ENCODE results near the gene TEKT1. TPM values are rescaled to one million over a fixed set of nuclear protein-coding genes. Genes with fewer than 3 reads are reported as not detected.

TEKT1 gene
- total RNA-seq, 2 donors from 2014 or later, result 0.37 TPM; not detected in 1

DNA sequence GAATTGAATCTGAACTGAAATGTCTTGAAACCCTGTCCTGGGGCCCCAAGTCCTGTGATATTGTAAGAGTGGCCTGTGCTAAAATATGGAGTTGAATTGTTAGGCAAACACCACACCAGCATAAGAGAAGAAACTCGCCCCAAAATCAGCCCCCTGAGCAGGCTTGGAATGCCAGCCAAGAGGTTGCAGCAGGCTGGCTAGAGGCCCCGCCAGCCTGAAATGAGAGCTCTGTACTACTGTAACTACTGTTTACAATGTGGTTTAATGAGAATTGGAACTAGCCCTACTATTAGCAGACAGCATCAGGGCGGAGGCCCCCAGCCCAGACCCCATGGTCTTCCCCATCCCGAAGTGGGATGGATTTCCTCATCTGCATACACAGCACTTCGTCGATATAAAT is 31.8 kb downstream of the TEKT1 start:
- Mint-ChIP-seq H3K4me1 (no peaks in the 10 kb centered on the region), H3K27ac (no peak overlapping the region), H3K36me3 (ENCODE audit: low read depth) (no peaks in the 10 kb centered on the region), H3K4me3 (no peak overlapping the region), H3K27me3 (peaks cover 22% of the 10 kb centered on the region)
- H3K9me3 ChIP-seq (ENCODE audit: control insufficient read depth, low read length, poor library complexity, severe bottlenecking), result no peaks in the 10 kb centered on the region
- DNase-seq (no peak), ATAC-seq (no peak)

DNA sequence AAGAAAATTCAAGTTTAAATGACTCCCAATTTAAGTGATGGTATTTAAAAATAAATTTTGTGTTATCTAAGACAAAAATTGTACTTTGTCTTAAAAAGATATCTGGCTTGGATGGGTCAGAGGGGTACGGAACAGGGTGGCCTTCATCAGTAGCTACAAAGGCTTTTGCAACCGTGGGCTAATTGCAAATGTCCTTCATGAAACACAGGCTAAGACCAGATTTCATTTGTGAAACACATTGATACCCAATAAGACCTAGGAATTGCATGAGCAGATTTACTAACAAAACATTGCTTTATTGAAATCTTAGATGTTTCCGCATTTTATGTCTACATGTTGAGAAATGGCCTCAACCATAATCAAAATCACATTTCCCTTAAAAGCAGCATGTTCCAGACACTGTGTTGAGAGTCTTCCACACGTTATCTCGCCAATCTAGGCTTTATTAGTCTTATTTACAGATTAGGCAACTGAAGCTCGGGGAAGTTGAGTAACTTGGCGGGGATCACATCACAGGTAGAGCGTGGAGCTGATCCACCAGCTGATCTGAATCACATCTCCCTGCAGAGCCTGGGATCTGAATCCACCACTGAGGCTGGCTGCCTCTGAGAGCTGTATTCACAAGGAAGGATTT is 33.7 kb downstream of the TEKT1 start:
- Mint-ChIP-seq H3K4me1 (no peaks in the 10 kb centered on the region), H3K36me3 (ENCODE audit: low read depth) (no peaks in the 10 kb centered on the region), H3K27me3 (peaks cover 31% of the 10 kb centered on the region), H3K27ac (no peak overlapping the region), H3K4me3 (no peak overlapping the region)
- DNase-seq (no peak), ATAC-seq (no peak)
- H3K9me3 ChIP-seq (ENCODE audit: control insufficient read depth, low read length, poor library complexity, severe bottlenecking), result no peaks in the 10 kb centered on the region

DNA sequence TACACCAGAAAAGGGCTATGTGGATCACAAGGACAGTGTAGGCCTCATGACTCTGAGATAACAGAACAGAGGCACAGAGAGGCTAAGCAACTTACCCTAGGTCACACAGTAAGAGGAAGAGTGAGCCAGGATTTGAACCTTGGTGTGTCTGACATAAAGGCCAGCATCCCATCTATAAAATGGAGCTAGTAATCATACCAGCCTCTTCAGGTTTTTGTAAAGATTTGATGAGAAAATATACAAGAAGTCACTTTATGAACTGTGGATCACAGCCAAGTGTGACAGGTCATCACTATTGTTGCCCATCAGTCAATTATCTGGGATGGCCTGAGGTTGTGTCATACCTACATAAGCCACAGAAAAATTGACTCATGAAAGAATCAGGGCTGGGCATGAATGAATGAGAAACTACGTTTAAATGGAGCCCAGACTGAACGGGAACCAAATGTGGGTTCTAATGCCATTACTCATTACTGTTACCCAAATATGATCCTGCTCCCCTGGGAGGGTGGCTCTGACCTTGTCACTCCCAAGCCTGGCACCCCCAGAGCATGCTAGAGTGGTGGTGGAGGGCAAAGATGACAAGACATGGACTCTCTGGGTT is 34.5 kb downstream of the TEKT1 start:
- DNase-seq (no peak), ATAC-seq (no peak)
- H3K27ac Mint-ChIP-seq, result no peak overlapping the region
- peaks cover 4% of the 10 kb centered on the region for H3K36me3 Mint-ChIP-seq (ENCODE audit: low read depth)
- no peak overlapping the region for H3K4me3 Mint-ChIP-seq
- H3K9me3 ChIP-seq (ENCODE audit: control insufficient read depth, low read length, poor library complexity, severe bottlenecking), result no peaks in the 10 kb centered on the region
- H3K4me1 Mint-ChIP-seq, result peaks cover 4% of the 10 kb centered on the region
- peaks cover 39% of the 10 kb centered on the region for H3K27me3 Mint-ChIP-seq

DNA sequence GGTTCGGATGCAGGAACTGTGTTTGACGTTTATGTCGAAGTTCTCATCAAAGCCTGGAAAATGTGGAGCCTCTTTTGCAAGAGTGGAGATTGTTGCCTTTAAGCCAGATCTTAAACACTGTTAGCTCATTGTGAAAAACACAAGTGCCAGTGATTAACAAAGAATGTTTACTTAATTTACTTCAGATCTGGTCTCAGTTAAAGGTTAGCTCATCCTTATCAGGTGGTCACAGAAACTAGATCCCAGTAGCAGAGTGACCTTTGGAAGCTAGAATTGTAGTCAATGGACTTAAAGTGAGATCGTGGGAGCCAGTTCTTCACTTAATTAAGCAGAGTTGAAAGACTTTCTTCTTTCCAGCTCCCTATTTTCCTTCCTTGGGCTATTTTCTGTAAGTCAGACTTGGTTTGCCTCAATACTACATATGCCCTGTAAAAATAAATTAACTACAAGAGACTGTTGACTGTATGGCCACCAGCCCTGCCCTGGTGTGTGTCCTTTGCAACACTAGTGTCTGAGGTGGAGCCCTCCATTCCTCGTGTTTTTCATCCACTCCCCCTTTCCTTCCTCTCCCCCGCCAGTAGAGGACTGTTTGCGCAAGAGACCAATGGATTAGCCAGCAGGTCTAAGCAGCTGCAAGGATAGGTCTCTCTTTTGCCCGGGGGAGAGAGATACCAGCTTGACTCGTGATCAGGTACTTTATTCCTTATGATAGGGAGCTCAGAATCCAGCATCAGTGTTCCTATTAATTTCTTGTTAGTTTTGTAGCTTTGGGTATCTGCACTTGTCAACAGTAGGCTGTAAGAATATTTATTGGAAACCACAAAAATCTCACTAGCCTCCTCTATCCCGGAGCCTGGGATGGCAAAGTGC is 35.3 kb downstream of the TEKT1 start:
- H3K9me3 ChIP-seq (ENCODE audit: control insufficient read depth, low read length, poor library complexity, severe bottlenecking), result no peaks in the 10 kb centered on the region
- DNase-seq, result no peak
- H3K4me1 Mint-ChIP-seq, result peaks cover 4% of the 10 kb centered on the region
- H3K36me3 Mint-ChIP-seq (ENCODE audit: low read depth), result peaks cover 4% of the 10 kb centered on the region
- peaks cover 45% of the 10 kb centered on the region for H3K27me3 Mint-ChIP-seq
- no peak overlapping the region for H3K4me3 Mint-ChIP-seq
- H3K27ac Mint-ChIP-seq, result no peak overlapping the region
- ATAC-seq, result no peak

DNA sequence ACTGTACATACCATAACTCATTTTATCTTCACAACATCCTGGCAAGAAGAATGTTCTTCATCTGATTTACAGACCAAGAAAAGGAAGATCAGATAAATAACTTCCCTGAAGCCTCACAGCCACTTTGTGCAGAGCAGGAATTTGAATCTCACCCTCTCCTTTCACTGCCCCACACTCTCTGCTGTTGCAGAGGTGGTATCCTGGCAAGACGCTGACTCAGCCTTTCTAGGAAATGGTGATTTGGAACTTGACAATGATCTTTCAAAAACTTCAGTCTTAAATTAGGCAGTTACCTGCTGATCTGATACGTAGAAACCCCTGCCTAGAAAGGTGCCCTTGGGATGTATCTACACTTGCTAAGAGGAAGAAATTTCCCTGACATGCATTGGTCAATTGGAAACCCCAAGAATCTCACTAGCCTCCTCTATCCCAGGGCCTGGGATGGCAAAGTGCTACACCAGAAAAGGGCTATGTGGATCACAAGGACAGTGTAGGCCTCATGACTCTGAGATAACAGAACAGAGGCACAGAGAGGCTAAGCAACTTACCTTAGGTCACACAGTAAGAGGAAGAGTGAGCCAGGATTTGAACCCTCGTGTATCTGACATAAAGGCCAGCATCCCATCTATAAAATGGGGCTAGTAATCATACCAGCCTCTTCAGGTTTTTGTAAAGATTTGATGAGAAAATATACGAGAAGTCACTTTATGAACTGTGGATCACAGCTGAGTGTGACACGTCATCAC is 37.6 kb downstream of the TEKT1 start:
- peaks cover 4% of the 10 kb centered on the region for H3K4me1 Mint-ChIP-seq
- ATAC-seq (no peak), DNase-seq (no peak)
- H3K27me3 Mint-ChIP-seq, result peaks cover 55% of the 10 kb centered on the region
- peaks cover 4% of the 10 kb centered on the region for H3K36me3 Mint-ChIP-seq (ENCODE audit: low read depth)
- no peaks in the 10 kb centered on the region for H3K9me3 ChIP-seq (ENCODE audit: control insufficient read depth, low read length, poor library complexity, severe bottlenecking)
- H3K4me3 Mint-ChIP-seq, result no peak overlapping the region
- no peak overlapping the region for H3K27ac Mint-ChIP-seq

DNA sequence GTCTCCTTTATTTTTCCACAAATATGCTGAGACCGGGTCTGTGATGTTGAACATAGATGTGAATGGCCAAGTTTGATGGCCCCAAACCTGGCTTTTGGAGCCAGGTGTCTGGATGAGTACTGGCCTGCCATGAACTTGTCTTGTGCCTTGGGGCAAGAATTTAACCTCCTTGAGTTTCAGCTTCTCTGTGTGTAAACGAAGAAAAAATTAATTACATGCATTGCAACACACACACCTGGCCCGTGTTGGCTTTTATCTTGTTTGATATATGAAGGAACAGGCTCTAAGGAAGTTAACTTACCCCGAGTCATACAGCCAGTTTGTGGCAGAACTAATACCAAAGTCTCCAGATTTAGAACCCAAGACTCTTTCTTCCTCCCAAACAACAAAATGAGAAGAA is 42.4 kb downstream of the TEKT1 start:
- no peak for DNase-seq
- H3K27ac Mint-ChIP-seq, result no peak overlapping the region

DNA sequence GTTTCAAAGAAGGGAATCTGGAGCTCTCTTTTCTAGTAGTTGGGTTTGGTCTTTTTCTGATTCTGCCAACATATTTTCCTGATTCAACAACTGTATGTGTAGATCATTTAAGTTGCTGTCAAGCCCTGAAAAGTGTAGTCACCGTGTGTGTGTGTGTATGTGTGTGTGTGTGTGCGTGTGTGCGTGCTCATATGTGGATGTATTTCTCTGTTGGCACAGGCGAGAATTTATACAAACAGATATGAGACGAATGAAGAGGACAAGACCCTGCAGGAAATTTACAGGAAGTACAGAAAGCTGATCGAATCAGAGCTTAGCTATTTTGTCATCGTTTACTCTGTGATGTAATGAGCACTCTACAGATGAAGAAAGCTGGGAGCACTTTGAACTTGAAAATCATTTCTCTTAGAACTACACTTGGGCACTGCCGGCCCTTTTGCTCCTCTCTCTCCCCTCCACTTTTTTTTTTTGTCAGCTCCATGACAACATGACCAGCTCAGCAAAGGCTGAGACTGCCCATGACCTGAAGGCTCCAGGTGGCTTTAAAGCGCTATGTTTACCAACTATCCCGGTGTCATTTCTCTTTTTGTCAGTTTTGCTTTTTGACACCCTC is 44.3 kb downstream of the TEKT1 start:
- no peak overlapping the region for H3K4me3 Mint-ChIP-seq
- ATAC-seq (no peak), DNase-seq (no peak)
- no peaks in the 10 kb centered on the region for H3K9me3 ChIP-seq (ENCODE audit: control insufficient read depth, low read length, poor library complexity, severe bottlenecking)
- H3K27ac Mint-ChIP-seq, result no peak overlapping the region
- peaks cover under 1% of the 10 kb centered on the region for H3K4me1 Mint-ChIP-seq
- H3K36me3 Mint-ChIP-seq (ENCODE audit: low read depth), result peaks cover under 1% of the 10 kb centered on the region
- peaks cover 46% of the 10 kb centered on the region for H3K27me3 Mint-ChIP-seq

More for the DNA sequence above, 42.4 kb downstream of the TEKT1 start:
- Mint-ChIP-seq H3K4me3 (no peak overlapping the region), H3K27me3 (peaks cover 61% of the 10 kb centered on the region), H3K36me3 (ENCODE audit: low read depth) (peaks cover 4% of the 10 kb centered on the region), H3K4me1 (peaks cover 4% of the 10 kb centered on the region)
- H3K9me3 ChIP-seq (ENCODE audit: control insufficient read depth, low read length, poor library complexity, severe bottlenecking), result no peaks in the 10 kb centered on the region
- ATAC-seq, result no peak

DNA sequence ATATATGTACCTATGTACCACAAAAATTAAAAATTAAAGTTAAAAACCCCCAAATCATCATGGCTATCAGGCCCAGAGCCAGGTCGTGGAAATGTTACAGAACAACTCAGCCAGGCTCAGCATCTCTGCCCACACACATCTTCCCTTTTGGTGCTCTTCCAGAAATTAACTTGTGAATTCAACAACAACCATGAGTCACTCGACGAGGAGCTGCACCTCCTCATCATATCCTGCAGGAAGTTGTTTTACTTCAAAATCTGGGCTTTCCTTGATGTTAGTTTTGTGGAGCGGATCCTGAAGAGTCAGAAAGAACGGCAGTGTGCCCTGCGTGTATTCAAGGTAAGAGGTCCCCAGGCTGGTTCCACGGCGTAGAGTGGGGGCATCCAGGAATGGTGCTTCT is 44.9 kb downstream of the TEKT1 start:
- H3K9me3 ChIP-seq (ENCODE audit: control insufficient read depth, low read length, poor library complexity, severe bottlenecking), result no peaks in the 10 kb centered on the region
- ATAC-seq (no peak), DNase-seq (no peak)
- no peaks in the 10 kb centered on the region for H3K36me3 Mint-ChIP-seq (ENCODE audit: low read depth)
- H3K4me1 Mint-ChIP-seq, result no peaks in the 10 kb centered on the region
- no peak overlapping the region for H3K27ac Mint-ChIP-seq
- no peak overlapping the region for H3K4me3 Mint-ChIP-seq
- peaks cover 41% of the 10 kb centered on the region for H3K27me3 Mint-ChIP-seq

DNA sequence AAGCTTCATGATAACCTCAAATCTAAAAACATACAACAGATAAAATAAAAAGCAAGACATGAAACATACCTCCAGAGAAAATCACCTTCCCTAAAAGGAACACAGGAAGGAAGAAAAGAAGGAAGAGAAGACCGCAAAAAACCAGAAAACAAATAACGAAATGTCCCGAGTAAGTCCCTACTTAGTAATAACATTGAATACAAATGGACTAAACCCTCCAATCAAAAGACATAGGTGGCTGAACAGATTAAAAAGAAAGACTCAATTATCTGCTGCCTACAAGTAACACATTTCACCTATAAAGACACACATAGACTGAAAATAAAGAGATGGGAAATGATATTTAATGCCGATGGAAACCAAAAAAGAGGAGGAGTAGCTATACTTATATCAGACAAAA is 49.3 kb downstream of the TEKT1 start:
- H3K27ac Mint-ChIP-seq, result no peak overlapping the region
- no peaks in the 10 kb centered on the region for H3K9me3 ChIP-seq (ENCODE audit: control insufficient read depth, low read length, poor library complexity, severe bottlenecking)
- H3K27me3 Mint-ChIP-seq, result no peaks in the 10 kb centered on the region
- no peaks in the 10 kb centered on the region for H3K4me1 Mint-ChIP-seq
- no peak overlapping the region for H3K4me3 Mint-ChIP-seq
- ATAC-seq (no peak), DNase-seq (no peak)
- H3K36me3 Mint-ChIP-seq (ENCODE audit: low read depth), result no peaks in the 10 kb centered on the region

DNA sequence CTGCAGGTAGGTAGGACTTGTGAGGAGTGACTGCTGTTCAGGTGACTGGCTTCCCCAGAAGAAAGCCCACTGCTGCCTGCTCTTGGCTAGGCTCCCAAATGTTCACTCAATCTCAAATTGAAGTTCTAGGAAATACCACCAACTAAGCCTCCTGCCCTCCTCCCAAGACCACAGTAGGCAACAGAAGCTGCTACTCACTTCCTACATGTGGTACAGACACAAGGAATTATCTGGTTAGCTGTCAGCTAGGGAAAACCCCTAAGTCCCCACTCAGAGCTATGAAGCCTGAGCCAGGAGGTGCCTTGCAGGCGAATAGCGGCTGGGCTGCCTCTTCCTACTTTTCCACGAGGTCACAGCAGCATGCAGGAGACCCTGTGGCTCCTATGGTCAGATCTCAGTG is 50.6 kb downstream of the TEKT1 start:
- ATAC-seq, result no peak
- H3K36me3 Mint-ChIP-seq (ENCODE audit: low read depth), result no peaks in the 10 kb centered on the region
- H3K4me3 Mint-ChIP-seq, result no peak overlapping the region
- H3K27me3 Mint-ChIP-seq, result no peaks in the 10 kb centered on the region
- no peak overlapping the region for H3K27ac Mint-ChIP-seq
- H3K9me3 ChIP-seq (ENCODE audit: control insufficient read depth, low read length, poor library complexity, severe bottlenecking), result no peaks in the 10 kb centered on the region
- no peak for DNase-seq
- H3K4me1 Mint-ChIP-seq, result no peaks in the 10 kb centered on the region

DNA sequence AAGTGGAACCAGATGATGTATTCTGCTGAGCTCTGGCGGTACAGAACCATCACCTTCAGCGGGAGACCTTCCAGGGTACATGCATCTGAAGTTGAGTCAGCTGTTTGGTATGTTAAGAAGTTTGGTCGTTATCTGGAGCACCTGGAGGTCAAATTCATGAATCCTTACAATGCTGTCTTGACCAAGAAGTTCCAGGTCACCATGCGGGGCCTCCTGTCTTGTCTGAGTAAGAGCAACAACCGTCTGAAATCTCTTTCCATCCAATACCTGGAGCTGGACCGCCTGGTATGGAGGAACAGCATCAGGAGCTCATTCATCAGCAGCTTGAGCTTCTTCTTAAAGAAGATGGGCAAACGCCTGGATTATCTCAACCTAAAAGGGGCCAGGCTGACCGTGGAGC is 51.5 kb downstream of the TEKT1 start:
- Mint-ChIP-seq H3K4me1 (no peaks in the 10 kb centered on the region), H3K4me3 (no peak overlapping the region), H3K27ac (no peak overlapping the region), H3K36me3 (ENCODE audit: low read depth) (no peaks in the 10 kb centered on the region), H3K27me3 (no peaks in the 10 kb centered on the region)
- DNase-seq, result no peak
- ATAC-seq, result no peak
- peaks cover 3% of the 10 kb centered on the region for H3K9me3 ChIP-seq (ENCODE audit: control insufficient read depth, low read length, poor library complexity, severe bottlenecking)

DNA sequence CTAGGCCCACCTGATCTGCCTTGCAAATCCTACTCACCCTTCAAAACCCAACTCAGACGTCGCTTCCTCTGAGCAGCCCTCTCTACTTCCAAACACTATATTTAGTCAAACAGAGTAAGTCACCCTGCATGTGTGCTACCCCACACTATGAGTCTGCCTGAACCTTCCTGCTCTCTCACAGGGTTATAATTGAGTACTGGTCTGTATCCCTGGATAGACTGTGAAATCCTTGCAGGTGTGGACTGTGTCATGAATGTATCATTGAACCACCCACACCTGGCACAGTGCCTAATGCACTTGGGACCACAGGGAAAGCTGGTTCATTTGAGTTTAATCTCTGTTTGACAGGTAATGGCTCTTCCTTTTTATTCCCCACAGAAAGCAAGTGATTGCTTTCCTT is 52.1 kb downstream of the TEKT1 start:
- H3K9me3 ChIP-seq (ENCODE audit: control insufficient read depth, low read length, poor library complexity, severe bottlenecking), result peaks cover 3% of the 10 kb centered on the region
- ATAC-seq (no peak), DNase-seq (no peak)
- H3K36me3 Mint-ChIP-seq (ENCODE audit: low read depth), result peaks cover 2% of the 10 kb centered on the region
- no peaks in the 10 kb centered on the region for H3K27me3 Mint-ChIP-seq
- no peak overlapping the region for H3K4me3 Mint-ChIP-seq
- no peak overlapping the region for H3K27ac Mint-ChIP-seq
- no peaks in the 10 kb centered on the region for H3K4me1 Mint-ChIP-seq

Data from T-helper 17 cell (primary cell).